NCI-H69 (cell line): ENCODE measurements around the gene P4HA2.
"Not testable (repeated sequence)": the region's sequence is repeated elsewhere in the genome, so short reads cannot be mapped to it uniquely, and the experiment has no call there.

Source experiments
- DNase-seq: peaks from one replicate; lab custom pipeline; 2025; lab: John Stamatoyannopoulos, UW

Gene P4HA2

GRCh38 chr5:132199116-132199680 is 28.5 kb downstream of the P4HA2 start:
- DNase-seq, result no peak

DNA sequence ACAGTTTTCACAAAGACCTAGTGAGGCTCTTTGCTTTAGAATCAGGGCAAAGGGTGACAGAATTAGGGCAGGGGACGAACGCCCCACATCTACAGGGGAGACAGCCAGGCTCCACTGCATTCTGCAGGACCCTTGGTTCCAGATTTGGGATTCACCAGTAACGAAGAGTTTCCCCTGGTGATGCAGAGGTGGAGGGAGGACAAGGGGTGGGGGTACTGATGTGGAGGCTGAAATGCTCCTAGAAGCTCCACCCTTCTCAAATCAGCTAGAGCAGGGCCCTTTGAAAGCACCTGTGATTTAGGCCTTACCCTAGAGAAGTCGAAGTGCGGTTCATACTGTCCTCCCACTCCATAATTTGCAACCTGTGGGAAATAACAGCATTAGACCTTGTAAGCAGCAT is 29.1 kb downstream of the P4HA2 start:
- DNase-seq, result no peak

DNA sequence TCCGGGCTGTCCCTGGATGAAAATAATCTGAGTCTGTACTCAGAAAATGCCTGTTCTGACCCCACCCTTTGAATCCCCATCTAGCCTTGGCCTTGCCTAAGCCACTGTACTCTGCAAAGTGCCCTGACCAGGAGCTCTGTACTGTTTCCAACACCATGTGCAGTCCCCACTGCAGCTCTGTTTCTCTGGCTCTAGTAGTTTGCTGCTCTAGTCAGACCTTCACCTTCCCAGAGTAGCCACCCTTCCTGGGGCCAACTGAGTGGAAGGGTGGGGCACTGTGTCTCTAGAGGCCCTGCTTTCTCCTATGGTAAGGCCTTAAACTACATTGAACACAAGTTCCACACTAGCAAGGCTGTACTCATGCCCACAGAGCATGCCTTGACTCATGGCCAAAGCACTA is 31.9 kb downstream of the P4HA2 start:
- no peak for DNase-seq

GRCh38 chr5:132193165-132193694 is 34.4 kb downstream of the P4HA2 start:
- DNase-seq, result peak; percentile 6

- DNase-seq, result peak; percentile 89
These were observed 37.4 kb downstream of the P4HA2 start for GRCh38 chr5:132190161-132190817.

GRCh38 chr5:132184588-132184987 is 43.1 kb downstream of the P4HA2 start:
- peak; percentile 7 for DNase-seq

DNA sequence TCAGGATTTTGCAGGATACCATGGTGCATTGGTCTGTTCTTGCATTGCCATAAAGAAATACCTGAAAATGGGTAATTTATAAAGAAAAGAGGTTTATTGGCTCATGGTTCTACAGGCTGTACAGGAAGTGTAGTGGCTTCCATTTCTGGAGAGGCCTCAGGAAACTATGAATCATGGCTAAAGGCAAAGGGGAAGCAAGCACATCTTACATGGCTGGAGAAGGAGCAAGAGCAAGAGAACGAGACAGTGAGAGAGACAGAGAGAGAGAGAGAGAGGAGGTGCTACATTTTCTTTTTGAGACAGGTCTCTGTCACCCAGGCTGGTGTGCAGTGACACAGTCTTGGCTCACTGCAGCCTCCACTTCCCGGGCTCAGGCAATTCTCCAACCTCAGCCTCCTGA is 43.9 kb downstream of the P4HA2 start:
- DNase-seq, result no peak

- DNase-seq, result no peak
These were observed 45.2 kb downstream of the P4HA2 start for GRCh38 chr5:132182359-132183040.

DNA sequence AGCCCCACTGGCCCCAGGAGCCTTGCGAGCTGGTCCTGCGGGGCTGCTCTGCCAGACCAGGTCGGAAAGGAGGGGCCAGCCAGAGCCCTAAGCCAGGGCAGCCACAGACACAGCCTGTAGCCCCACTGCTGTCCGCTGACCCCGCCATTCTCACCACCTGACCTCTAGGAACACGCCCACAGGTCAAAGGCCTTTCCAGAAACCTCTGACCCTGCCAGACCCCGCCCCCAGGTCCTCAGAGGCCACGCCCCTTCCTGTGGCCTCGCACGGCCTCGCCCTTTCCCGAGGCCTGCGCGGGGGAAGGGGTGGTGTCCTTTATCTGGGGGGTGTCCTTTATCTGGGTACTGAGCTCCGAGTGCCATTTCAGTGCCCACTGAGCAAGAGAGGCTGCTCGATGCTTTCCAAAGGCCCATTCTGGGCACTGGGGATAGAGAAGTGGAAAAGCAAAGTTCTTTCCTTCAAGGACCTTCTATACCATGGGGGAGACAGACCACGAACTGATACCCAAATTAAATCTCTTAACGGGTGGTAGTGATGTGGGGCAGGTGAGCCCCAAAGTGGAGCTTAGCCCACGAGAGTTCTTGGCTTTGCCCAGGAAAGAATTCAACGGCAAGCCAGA is 46.5 kb downstream of the P4HA2 start:
- no peak for DNase-seq

GRCh38 chr5:132180134-132180745 is 47.4 kb downstream of the P4HA2 start:
- peak; percentile 80 for DNase-seq

DNA sequence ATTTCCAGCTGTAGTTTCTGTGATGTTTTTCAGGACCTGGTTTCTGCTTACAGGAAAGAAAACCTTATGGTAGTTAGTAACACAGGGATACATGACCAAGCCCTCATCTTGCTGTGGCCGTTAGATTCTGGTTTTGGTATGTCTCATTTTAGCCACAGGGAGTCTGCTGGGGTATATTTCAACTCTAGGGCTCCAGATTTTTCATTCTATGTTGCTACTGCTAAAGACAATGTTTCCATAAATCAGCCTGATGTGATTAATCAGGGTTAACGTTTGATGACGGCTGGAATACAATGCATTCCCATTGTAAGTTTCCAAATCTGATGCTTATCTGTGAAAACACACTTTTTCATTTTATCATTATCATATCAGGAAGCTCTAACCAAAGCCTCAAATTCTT is 48.2 kb downstream of the P4HA2 start:
- no peak for DNase-seq

DNA sequence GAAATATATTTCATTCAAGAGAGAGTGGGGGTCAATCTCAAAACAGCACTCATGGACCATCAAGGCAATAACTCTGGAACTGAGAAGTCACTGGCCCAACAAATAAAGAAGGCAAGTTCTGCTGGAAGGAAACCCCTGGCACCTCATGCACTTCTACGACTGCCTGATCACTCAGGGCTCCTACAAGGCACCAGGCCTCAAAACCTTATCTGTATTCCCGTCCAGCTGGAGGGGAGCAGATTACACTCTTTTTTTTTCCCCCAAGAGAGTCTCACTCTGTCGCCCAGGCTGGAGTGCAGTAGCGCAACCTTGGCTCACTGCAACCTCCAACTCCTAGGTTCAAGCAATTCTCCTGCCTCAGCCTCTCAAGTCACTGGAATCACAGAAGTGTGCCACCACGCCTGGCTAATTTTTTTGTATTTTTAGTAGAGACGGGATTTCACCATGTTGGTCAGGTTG is 49.9 kb downstream of the P4HA2 start:
- DNase-seq, result no peak

DNA sequence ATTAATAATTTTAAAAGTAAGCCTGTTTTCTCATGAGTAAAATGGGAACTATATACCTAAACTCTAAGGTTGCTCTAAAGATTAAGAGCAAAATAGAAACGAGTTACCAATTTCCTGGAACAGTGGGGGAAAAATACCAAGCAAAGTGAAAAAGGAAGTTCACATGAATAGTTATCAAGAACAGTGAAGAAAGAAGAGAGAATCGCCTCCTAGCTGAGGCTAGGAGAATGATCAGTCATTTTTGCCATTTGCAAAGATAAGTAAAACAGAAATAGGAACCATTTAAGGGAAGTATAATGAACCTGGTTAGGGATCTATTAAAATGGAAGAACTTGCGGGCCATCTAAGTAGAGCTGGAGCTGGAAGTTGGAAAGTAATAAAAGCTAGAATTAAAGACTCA is 50.7 kb downstream of the P4HA2 start:
- peak; percentile 35 for DNase-seq

GRCh38 chr5:132176521-132176945 is 51.1 kb downstream of the P4HA2 start:
- peak; percentile 64 for DNase-seq

GRCh38 chr5:132162945-132163344 is 64.7 kb downstream of the P4HA2 start:
- DNase-seq, result no peak

- DNase-seq, result not testable (repeated sequence)
These were observed 65.9 kb downstream of the P4HA2 start for GRCh38 chr5:132161574-132162326.

DNA sequence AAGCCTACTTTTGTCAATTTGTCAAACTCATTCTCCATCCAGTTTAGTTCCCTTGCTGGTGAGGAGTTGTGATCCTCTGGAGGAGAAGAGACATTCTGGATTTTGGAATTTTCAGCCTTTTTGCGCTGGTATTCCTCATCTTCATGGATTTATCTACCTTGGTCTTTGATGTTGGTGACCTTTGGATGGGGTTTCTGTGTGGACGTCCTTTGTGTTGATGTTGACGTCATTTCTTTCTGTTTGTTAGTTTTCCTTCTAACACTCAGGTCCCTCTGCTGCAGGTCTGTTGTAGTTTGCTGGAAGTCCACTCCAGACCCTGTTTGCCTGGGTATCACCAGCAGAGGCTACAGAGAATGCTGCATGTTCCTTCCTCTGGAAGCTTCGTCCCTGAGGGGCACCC is 71.2 kb downstream of the P4HA2 start:
- no peak for DNase-seq

DNA sequence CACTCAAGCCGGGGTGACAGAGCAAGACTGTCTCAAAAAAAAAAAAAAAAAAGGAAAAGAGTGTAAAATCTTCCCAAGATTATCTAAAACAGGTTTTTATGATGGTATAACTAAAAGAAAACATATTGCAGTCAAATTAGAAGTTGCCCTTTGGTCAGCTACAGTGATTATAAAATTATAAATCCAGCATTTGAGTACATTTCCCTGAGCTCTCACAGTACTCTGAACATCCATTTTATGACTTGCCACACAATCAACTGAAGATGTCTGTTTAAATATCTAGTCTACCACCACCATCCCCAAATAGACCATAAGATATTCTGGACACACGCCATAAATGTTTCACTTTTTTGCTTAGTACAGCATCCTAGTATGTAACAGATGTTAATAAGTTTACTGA is 77.1 kb downstream of the P4HA2 start:
- DNase-seq, result no peak

DNA sequence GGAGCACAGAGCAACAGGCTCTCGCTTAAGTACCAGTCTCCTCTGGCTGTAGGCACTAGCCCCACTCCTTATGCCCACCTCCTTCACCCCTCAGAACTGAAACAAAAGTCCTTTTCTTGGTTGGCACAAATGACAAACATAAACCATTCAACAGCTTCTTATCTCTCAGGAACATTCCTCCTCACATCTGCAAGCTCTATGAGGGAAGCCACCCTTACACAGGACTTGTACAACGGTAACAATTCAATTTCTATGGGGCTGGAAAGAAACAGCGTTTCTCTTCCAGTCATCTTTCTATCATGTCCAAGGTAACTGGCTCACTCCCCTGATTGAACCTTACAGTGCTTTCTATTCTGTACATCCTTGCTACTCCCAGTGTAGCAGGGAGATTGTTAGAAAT is 80.0 kb downstream of the P4HA2 start:
- DNase-seq, result no peak

- DNase-seq, result not testable (repeated sequence)
These were observed 82.3 kb downstream of the P4HA2 start for GRCh38 chr5:132145326-132145725.

GRCh38 chr5:132143148-132143547 is 84.5 kb downstream of the P4HA2 start:
- no peak for DNase-seq
